HG02678 (cell line): ENCODE data around the gene CTNNBIP1.

Experiments
- ATAC-seq: cut with Tn5 transposase; IDR thresholded peaks from one replicate; pipeline ENCODE4 v1.9.1; 2021; ENCODE audit warnings: mild to moderate bottlenecking, moderate library complexity; ENCODE audit not compliant: unreplicated experiment

The CTNNBIP1 gene

GRCh38 chr1:9838946-9839345 lies 71.1 kb downstream of the CTNNBIP1 start:
- ATAC-seq = no peak

- ATAC-seq = no peak
Measured at GRCh38 chr1:9836632-9836960, 73.5 kb downstream of the CTNNBIP1 start.

DNA sequence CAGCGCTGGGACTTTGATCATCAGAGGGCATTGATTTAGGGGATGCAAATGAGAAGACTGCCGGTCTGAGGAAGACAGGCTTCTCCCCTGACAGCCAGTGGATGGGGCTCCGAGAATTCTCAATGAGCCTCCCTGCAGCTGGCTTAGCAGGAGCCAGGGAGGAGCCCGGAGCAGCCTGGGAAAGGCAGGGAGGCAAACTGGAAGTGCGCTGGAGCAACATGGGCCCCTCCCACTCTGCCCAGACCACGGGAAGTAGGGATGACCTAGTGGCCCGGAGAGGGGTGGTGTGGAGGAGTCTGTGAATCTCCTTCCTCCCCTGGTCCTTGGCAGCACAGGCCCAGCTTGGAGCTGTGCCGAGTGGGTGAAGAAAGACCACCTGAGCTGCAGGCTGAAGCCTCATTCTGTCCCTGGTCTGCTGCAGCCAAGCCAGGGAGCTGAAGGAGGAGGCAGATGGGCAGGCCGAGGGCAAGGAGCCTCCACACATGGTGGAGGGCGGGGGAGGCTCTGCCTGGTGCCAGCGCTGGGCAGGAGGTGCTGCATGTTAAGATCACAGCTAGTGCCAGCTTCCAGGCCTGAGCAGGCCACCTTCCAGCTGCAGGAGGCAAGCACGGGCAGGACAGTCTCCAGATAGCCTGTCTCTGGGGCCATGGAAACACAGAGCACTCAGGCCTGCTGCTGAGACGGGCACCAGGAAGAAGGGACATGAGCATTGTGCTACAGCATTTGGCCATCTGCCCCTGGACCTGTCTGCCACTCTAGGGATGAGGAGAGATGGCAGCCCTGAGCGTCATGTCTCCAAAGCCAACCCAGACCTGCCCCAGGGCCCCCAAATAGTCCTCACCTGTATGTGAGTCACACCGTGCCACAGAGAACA lies 74.1 kb downstream of the CTNNBIP1 start:
- no peak for ATAC-seq

- no peak for ATAC-seq
Measured at GRCh38 chr1:9835404-9835757, 74.7 kb downstream of the CTNNBIP1 start.

DNA sequence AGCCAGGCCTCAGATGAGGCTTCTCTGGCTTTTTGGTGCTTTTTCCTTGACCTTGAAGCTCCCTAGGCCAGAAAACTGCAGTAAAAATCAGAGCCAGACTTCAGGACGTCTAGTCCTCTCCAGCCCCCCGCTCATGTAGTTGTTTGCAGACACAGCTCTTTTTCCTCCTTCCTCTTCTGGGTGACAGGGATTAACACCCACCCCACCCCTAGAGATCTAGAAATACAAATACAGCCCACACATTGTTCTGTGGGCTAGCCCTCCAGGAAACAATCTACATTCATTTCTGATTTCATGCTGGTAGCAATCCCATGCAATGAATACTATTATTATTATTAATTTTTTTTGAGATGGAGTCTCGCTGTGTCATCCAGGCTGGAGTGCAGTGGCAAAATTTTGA lies 76.4 kb downstream of the CTNNBIP1 start:
- no peak for ATAC-seq

- no peak for ATAC-seq
Measured at GRCh38 chr1:9827558-9828185, 82.4 kb downstream of the CTNNBIP1 start.

GRCh38 chr1:9826616-9827015 lies 83.5 kb downstream of the CTNNBIP1 start:
- no peak for ATAC-seq

- no peak for ATAC-seq
Measured at GRCh38 chr1:9826087-9826486, 84.0 kb downstream of the CTNNBIP1 start.

- no peak for ATAC-seq
Measured at GRCh38 chr1:9825093-9826074, 84.7 kb downstream of the CTNNBIP1 start.

DNA sequence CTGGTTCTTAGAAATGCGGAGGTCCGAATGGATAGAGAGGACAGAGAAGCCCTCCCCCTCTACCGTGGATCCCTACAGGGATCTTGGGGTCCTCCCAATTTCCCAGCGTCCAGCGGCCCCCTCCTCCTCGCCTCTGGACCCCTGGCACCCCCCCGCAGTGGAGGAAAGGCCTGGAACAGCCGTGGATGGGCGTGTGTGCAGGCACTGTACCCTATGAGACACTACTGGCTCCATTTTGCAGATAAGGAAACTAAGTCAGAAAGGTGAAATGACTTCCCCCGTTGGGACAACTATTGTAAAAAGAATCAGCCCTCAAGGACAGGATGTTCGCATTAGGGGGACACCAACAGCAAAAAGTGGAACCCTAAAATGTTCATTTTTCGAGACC lies 85.4 kb downstream of the CTNNBIP1 start:
- no peak for ATAC-seq

GRCh38 chr1:9823943-9824701 lies 85.9 kb downstream of the CTNNBIP1 start, which contains the start of gene CLSTN1:
Gene CLSTN1, minus strand, starts transcription at chr1:9823965. Its CDS starts 232 bp downstream, at chr1:9823733.
- peak; percentile 66 for ATAC-seq

DNA sequence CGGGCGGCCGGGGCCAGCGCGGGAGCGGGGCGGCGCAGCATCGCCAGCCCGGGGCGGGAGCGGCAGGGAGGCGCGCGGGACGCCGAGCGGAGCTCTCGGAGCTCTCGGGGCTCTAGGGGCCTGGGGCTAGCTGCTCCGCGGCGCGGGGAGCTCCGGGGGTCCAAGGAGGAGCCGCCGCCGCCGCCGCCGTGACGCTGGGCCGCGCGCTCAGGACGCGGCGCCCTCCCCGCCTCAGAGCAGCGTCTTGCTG lies 86.5 kb downstream of the CTNNBIP1 start:
- ATAC-seq = peak; percentile 25

GRCh38 chr1:9822897-9823692 lies 87.0 kb downstream of the CTNNBIP1 start:
- peak; percentile 16 for ATAC-seq

- no peak for ATAC-seq
Measured at GRCh38 chr1:9822490-9822889, 87.6 kb downstream of the CTNNBIP1 start.

DNA sequence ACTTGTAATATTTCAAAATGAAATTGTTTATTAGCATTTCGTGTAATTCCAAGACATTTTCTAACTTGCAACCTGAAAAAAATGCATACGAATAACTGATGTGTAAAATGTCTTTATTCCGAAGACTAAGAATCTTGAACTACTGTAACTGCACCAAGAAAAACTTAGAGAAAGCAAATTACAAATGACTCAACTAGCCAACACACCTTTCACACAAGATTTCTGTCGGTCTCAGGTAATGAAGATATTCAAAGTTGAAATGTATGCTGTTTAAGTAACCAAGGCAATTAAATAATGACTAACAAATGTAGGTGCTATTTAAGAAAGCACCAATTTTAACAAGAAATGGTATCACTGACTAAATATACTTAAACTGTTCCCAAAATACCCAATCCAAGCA lies 88.4 kb downstream of the CTNNBIP1 start:
- no peak for ATAC-seq

- ATAC-seq = no peak
Measured at GRCh38 chr1:9820521-9820920, 89.5 kb downstream of the CTNNBIP1 start.

DNA sequence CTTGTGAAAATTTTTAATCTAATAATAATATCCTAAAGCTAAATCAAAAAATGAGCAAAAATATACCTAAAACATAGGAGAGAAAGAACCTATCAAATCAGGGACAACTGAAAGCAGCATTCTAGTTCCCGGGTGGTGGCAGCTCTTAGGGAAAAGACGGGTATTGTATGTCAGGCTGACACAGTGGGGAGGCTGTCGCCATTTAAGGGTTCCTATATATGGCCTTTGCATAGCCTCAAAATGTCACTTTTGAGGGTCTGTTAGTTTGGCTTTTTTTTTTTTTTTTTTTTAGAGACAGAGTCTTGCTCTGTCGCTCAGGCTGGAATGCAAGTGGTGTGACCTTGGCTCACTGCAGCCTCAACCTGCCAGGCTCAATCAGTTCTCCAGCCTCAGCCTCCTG lies 92.3 kb downstream of the CTNNBIP1 start:
- no peak for ATAC-seq

DNA sequence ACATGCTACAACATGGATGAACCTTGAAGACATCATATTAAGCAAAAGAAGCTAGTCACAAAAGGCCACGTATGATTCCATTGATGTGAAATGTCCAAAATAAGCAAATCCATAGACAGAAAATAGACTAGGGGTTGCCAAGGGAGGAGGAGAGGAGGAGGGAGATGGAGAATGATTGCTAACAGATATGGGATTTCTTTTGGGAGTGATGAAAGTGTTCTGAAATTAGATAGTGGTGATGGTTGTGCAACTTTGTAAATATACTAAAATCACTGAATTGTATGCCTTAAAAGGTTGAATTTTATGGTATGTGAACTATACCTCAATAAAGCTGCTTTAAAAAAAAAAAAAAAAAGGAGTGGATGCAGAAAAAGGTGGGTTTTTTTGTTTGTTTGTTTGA lies 93.9 kb downstream of the CTNNBIP1 start:
- ATAC-seq = no peak

- no peak for ATAC-seq
Measured at GRCh38 chr1:9815150-9815549, 94.9 kb downstream of the CTNNBIP1 start.

DNA sequence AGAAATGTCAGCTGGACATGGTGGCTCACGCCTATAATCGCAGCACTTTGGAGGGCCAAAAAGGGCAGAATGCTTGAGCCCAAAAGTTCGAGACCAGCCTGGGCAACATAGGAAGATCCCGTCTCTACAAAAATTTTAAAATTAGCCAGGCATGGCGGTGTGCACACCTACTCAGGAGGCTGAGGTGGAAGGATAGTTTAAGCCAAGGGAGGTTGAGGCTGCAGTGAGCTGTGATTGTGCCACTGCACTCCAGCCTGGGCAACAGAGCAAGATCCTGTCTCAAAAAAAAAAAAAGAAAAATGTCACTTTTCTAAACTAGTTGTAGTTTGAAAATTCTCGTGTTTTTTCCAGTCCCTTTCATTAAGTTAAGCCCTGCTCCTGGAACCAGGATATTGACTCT lies 95.5 kb downstream of the CTNNBIP1 start:
- ATAC-seq = no peak
